Fibroblast of the aortic adventitia (primary cell): Measurements from ENCODE around the gene KLHDC4. TPM values are rescaled to one million over a fixed set of nuclear protein-coding genes. Genes with fewer than 3 reads are reported as not detected.

Experiments
- DNase-seq: peaks from one replicate; pipeline ENCODE4 v3.0.0-alpha.2; 2010; ENCODE audit warnings: low read depth
- H3K4me3 ChIP-seq: 2 replicates; pipeline ENCODE4 v1.5.1; 2011; ENCODE audit warnings: low read depth, mild to moderate bottlenecking, control low read depth, low read length, moderate library complexity
- total RNA-seq: library from RNA; depleted of rRNA; stranded (reverse); fragments of >200 nt; gene quantifications from 2 replicates; pipeline ENCODE4 v1.2.3, GENCODE V29; 2012; ENCODE audit warnings: low replicate concordance
- TF ChIP-seq, protein P1 (sequence below): IDR thresholded peaks from 2 replicates; pipeline ENCODE4 v1.5.1; 2011; ENCODE audit warnings: mild to moderate bottlenecking, low read length, control low read depth, inconsistent platforms; ENCODE audit not compliant: insufficient read depth

Gene KLHDC4
- total RNA-seq, 1 donor = 21.6 TPM

DNA sequence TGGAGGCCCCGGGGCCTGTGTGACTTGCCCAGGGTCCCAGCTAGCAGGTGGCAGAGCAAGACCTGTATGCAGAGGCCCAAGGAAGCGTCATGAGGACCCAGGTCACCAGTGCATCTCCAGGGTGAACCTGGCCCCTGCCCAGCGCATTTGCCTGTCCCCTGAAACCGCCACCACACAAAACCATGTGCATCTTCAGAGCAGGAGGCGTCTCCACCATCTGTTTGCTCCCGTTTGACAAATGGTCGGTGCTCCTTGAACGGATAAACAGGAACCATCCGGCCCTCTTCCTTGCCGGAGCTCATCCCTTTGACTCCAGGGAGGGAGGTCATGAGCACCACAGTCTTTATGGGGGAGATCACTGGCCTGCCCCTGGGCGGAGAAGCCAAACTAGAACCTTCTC is 101.0 kb downstream of the KLHDC4 start:
- TF ChIP-seq, protein P1, sequence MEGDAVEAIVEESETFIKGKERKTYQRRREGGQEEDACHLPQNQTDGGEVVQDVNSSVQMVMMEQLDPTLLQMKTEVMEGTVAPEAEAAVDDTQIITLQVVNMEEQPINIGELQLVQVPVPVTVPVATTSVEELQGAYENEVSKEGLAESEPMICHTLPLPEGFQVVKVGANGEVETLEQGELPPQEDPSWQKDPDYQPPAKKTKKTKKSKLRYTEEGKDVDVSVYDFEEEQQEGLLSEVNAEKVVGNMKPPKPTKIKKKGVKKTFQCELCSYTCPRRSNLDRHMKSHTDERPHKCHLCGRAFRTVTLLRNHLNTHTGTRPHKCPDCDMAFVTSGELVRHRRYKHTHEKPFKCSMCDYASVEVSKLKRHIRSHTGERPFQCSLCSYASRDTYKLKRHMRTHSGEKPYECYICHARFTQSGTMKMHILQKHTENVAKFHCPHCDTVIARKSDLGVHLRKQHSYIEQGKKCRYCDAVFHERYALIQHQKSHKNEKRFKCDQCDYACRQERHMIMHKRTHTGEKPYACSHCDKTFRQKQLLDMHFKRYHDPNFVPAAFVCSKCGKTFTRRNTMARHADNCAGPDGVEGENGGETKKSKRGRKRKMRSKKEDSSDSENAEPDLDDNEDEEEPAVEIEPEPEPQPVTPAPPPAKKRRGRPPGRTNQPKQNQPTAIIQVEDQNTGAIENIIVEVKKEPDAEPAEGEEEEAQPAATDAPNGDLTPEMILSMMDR = no peak
- no peak overlapping the region for H3K4me3 ChIP-seq
- DNase-seq = no peak

DNA sequence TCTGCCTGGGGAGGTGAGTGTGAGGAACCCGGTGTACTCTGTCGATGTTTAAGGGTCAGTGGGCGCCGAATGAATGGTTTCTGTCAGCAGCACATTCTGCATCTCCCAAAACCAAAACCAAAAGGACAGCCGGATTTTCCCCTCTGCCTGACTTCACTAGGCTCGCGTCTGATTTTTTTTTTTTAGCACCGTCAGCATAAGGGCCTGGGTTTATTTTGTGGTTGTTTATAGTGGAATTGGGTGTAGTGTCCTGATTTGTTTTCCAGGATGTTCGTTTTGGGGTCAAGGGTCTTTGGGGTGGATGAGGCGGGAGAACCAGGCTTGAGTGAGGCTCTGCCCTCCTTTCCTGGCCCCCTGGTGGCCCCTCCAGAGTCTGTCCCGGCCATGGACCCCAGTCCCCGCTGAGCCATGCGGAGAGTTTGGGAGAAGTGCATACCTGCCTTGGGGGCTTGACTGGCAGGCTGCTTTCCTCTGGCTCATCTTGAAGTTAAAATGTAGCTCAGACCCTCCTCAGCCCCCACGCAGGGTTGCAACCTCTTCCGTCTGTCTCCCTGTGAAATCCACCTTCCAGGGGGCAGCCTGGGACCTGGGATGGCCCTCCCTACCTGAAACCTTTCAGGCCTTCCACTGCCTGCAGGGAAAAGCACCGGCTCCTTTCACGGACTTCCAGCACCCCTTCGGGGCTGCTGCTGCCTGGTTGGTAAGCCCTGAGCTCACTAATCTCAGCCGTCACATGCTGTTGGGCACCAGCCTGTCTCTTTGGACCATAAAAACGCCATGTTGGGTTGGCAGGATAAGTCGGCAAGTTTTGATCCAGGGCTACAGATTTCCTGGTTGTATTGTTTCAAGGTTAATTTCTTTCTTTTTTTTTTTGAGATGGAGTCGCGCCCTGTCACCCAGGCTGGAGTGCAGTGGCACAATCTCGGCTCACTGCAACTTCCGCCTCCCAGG is 103.3 kb downstream of the KLHDC4 start:
- TF ChIP-seq, protein P1 = no peak
- DNase-seq = no peak
- no peak overlapping the region for H3K4me3 ChIP-seq

DNA sequence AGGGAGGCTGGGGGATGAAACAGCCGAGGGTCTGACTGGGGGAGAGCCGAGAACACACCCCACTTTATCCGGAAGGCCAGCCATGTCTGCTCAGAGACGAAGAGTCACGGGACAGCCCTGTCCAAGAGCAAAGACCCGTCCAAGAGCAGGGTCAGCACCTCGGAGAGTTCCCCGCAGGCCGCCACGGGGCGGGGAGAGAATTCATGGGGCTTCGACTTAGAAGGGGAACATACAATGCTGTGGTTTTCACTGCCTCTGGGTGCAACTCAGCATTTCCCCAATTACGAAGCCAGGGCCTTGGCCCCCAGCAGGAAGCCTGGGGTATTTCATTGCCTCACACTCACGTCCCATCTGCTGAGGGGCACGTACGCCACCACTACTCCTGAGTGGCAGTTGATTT is 104.2 kb downstream of the KLHDC4 start:
- DNase-seq = peak; percentile 51
- H3K4me3 ChIP-seq = no peak overlapping the region
- TF ChIP-seq, protein P1 = no peak

DNA sequence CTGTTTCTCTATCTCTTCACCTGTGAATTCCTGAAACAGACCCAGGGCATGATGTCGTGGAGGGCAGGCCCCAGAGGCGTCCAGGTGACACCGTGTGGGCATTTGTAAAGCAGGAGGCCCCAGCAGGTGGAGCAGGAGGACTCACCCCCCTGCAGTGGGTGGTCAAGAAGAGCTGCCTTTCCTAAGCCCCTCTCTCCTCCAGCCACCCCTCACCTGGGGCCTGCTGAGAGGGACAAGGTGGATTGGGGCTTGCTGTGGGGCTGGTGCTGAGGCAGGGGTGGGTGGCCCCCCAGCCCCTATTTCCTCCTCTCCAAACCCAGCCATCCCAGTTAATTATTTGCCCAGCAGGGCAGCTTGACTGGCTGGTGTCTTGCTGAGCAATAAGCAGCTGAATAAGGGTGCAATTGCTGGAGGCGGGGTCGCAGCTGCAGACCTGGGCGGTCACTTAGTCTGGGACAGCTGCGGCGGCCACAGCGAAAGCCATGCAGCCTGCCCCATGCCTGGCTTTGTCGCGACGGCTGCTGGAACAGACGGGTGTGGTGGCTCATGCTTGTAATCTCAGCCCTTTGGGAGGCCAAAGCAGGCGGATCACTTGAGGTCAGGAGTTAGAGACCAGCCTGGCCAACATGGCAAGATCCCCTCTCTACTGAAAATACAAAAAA is 107.1 kb downstream of the KLHDC4 start:
- H3K4me3 ChIP-seq = no peak overlapping the region
- no peak for DNase-seq
- TF ChIP-seq, protein P1 = no peak

Other genes with a start within 250 kb of the KLHDC4 start
- not detected in 2 replicates for gene JPH3, start 163.5 kb downstream of the KLHDC4 start, total RNA-seq
- gene SLC7A5, start 103.5 kb upstream of the KLHDC4 start, total RNA-seq = 3.7 and 42.8 TPM in 2 replicates
- not detected in 2 replicates for gene CA5A, start 170.5 kb upstream of the KLHDC4 start, total RNA-seq
- gene BANP, start 185.4 kb upstream of the KLHDC4 start, total RNA-seq = 15.5 and 30.4 TPM in 2 replicates